MCF 10A (cell line): ENCODE results near the gene DCST1. TPM values are rescaled to one million over a fixed set of nuclear protein-coding genes. Genes with fewer than 3 reads are reported as not detected.

ENCODE experiments used
- BruUV-seq: library from RNA; stranded (reverse); fragments of 400-500 nt; replicated peaks from 2 replicates; lab custom pipeline; 2021; lab: Mats Ljungman, UMichigan
- CTCF ChIA-PET: fragments of 300-600 bp; sonication (Branson Sonifier 250); formaldehyde crosslinking; extraction: SDS; loops from one replicate; lab custom pipeline; 2021; ENCODE audit warnings: antibody characterized with exemption, inconsistent platforms; lab: Yijun Ruan, JAX
- POLR2A ChIA-PET: fragments of 300-600, 350-650 bp; sonication (Branson Sonifier 250); formaldehyde crosslinking; extraction: SDS; loops from one replicate; lab custom pipeline; 2020; ENCODE audit warnings: antibody characterized with exemption, inconsistent platforms; lab: Yijun Ruan, JAX
- DNase-seq: peaks from one replicate; pipeline ENCODE4 v3.0.0-alpha.2; 2018; ENCODE audit not compliant: unreplicated experiment
- H3K27ac Mint-ChIP-seq: one replicate; pipeline ENCODE4 v1.8.0; 2022; ENCODE audit warnings: mild to moderate bottlenecking, low read depth, mixed read lengths; ENCODE audit not compliant: unreplicated experiment
- H3K27me3 Mint-ChIP-seq: one replicate; pipeline ENCODE4 v1.8.0; 2022; ENCODE audit warnings: mixed read lengths; ENCODE audit not compliant: insufficient read depth, unreplicated experiment
- H3K36me3 Mint-ChIP-seq: one replicate; pipeline ENCODE4 v1.8.0; 2022; ENCODE audit warnings: mild to moderate bottlenecking, moderate library complexity, mixed read lengths; ENCODE audit not compliant: insufficient read depth, unreplicated experiment
- H3K4me1 Mint-ChIP-seq: one replicate; pipeline ENCODE4 v1.8.0; 2022; ENCODE audit warnings: mixed read lengths; ENCODE audit not compliant: insufficient read depth, unreplicated experiment
- H3K4me3 Mint-ChIP-seq: one replicate; pipeline ENCODE4 v1.8.0; 2022; ENCODE audit warnings: mild to moderate bottlenecking, moderate library complexity, mixed read lengths; ENCODE audit not compliant: unreplicated experiment
- H3K9me3 Mint-ChIP-seq: one replicate; pipeline ENCODE4 v1.8.0; 2022; ENCODE audit warnings: mixed read lengths; ENCODE audit not compliant: unreplicated experiment
- CTCF ChIP-seq: fragments of 200-600 bp; IDR thresholded peaks from one replicate; pipeline ENCODE4 v1.8.0; 2022; ENCODE audit warnings: antibody characterized with exemption, mild to moderate bottlenecking; ENCODE audit not compliant: unreplicated experiment
- intact Hi-C: fragments of 100-400 bp; cut with micrococcal nuclease; formaldehyde crosslinking; loops from 2 replicates; pipeline ENCODE4 v1.14.1; 2022
- total RNA-seq: library from RNA; stranded (reverse); gene quantifications from 2 replicates; pipeline ENCODE4 v1.2.3, GENCODE V29; 2022

Gene DCST1
- total RNA-seq, 1 experiment from 2014 or later = 0.21 TPM

GRCh38 chr1:155063550-155064110 lies 30.0 kb downstream of the DCST1 start, which contains the start of gene EFNA4:
Gene EFNA4, plus strand, starts transcription at chr1:155063740. Its CDS starts 84 bp downstream, at chr1:155063824.
- intact Hi-C loops = loop anchor here (1.0 kb wide), 1 partner anchor 21 kb away; no protein-coding TSS in a partner anchor
- Mint-ChIP-seq H3K4me1 (peaks cover 31% of the 10 kb centered on the region), H3K27me3 (no peaks in the 10 kb centered on the region), H3K36me3 (peaks cover 57% of the 10 kb centered on the region), H3K4me3 (peak within 1 kb of the TSS; percentile 81), H3K9me3 (no peaks in the 10 kb centered on the region), H3K27ac (peak within 1 kb of the TSS; percentile 3)
- no TSS peak for BruUV-seq
- no peak for TF ChIP-seq CTCF
- DNase-seq = peak; percentile 96
- POLR2A ChIA-PET = interaction anchor here (0.8 to 7.5 kb wide), 12 partner anchors 11 to 127 kb away, joined by 3 to 76 read pairs (median 7); partner anchors contain the start of genes ADAM15, CKS1B, EFNA3 and PMVK
- CTCF ChIA-PET = interaction anchor here (0.7 to 13.1 kb wide), 4 partner anchors 9 to 21 kb away, joined by 3 to 231 read pairs (median 38); partner anchors contain the start of gene ADAM15

GRCh38 chr1:155064111-155064831 lies 30.6 kb downstream of the DCST1 start:
- no peak for TF ChIP-seq CTCF
- intact Hi-C loops = no loop called here
- H3K4me3 Mint-ChIP-seq = peak overlapping the region; percentile 81
- peaks cover 57% of the 10 kb centered on the region for H3K36me3 Mint-ChIP-seq
- BruUV-seq = TSS peak; percentile 55
- peak; percentile 50 for DNase-seq
- no peaks in the 10 kb centered on the region for H3K9me3 Mint-ChIP-seq
- POLR2A ChIA-PET = interaction anchor here (0.6 to 7.5 kb wide), 17 partner anchors 12 to 583 kb away, joined by 3 to 76 read pairs (median 7); partner anchors contain the start of genes ADAM15, CKS1B, EFNA3 and FLAD1
- no peaks in the 10 kb centered on the region for H3K27me3 Mint-ChIP-seq
- peak overlapping the region; percentile 3 for H3K27ac Mint-ChIP-seq
- CTCF ChIA-PET = interaction anchor here (0.6 to 13.1 kb wide), 13 partner anchors 10 to 583 kb away, joined by 3 to 231 read pairs (median 5); no protein-coding TSS in a partner anchor
- peaks cover 31% of the 10 kb centered on the region for H3K4me1 Mint-ChIP-seq

GRCh38 chr1:155064832-155065429 lies 31.3 kb downstream of the DCST1 start:
- intact Hi-C loops = no loop called here
- peaks cover 54% of the 10 kb centered on the region for H3K36me3 Mint-ChIP-seq
- CTCF ChIA-PET = interaction anchor here (1.1 to 13.1 kb wide), 11 partner anchors 10 to 584 kb away, joined by 3 to 231 read pairs (median 5); no protein-coding TSS in a partner anchor

More at GRCh38 chr1:155064832-155065429, 31.3 kb downstream of the DCST1 start:
- Mint-ChIP-seq H3K4me1 (peaks cover 31% of the 10 kb centered on the region), H3K4me3 (peak overlapping the region; percentile 81), H3K9me3 (no peaks in the 10 kb centered on the region), H3K27me3 (no peaks in the 10 kb centered on the region), H3K27ac (no peak overlapping the region)
- DNase-seq = no peak
- BruUV-seq = no TSS peak
- no peak for TF ChIP-seq CTCF
- POLR2A ChIA-PET = interaction anchor here (0.6 to 7.5 kb wide), 17 partner anchors 11 to 584 kb away, joined by 3 to 76 read pairs (median 5); partner anchors contain the start of genes ADAM15, CKS1B, EFNA3 and FLAD1
